ENCODE data around the gene EFEMP2.
A peak's percentile ranks its signal among the peaks of the same experiment; 100 is the strongest.

The EFEMP2 gene

GRCh38 chr11:65884716-65885092 is 12.1 kb upstream of the EFEMP2 start:
- DNase-seq = peak; percentile 79

- DNase-seq = no peak
Measured at GRCh38 chr11:65883786-65884715, 11.5 kb upstream of the EFEMP2 start.

GRCh38 chr11:65883058-65883761 is 10.6 kb upstream of the EFEMP2 start:
- DNase-seq = no peak

- DNase-seq = no peak
Measured at GRCh38 chr11:65882120-65883057, 9.8 kb upstream of the EFEMP2 start.

GRCh38 chr11:65880844-65881421 is 8.3 kb upstream of the EFEMP2 start:
- DNase-seq = no peak

GRCh38 chr11:65880027-65880426 is 7.4 kb upstream of the EFEMP2 start:
- DNase-seq = no peak

GRCh38 chr11:65879617-65880016 is 7.0 kb upstream of the EFEMP2 start, which contains the start of gene CTSW:
TSS of gene CTSW (plus strand) at chr11:65879837. CDS start at chr11:65879855, 18 bp downstream.
- peak; percentile 50 for DNase-seq

- DNase-seq = peak; percentile 92
Measured at GRCh38 chr11:65873318-65874156, 937 bp upstream of the EFEMP2 start.

- no peak for DNase-seq
Measured at GRCh38 chr11:65871811-65872548, 620 bp downstream of the EFEMP2 start.

GRCh38 chr11:65870706-65871681 is 1.6 kb downstream of the EFEMP2 start:
- DNase-seq = no peak

GRCh38 chr11:65870307-65870658 is 2.3 kb downstream of the EFEMP2 start:
- no peak for DNase-seq

- DNase-seq = no peak
Measured at GRCh38 chr11:65869643-65870306, 2.8 kb downstream of the EFEMP2 start.

- DNase-seq = no peak
Measured at GRCh38 chr11:65868907-65869306, 3.7 kb downstream of the EFEMP2 start.

- peak; percentile 38 for DNase-seq
Measured at GRCh38 chr11:65868076-65868667, 4.4 kb downstream of the EFEMP2 start.

- peak; percentile 33 for DNase-seq
Measured at GRCh38 chr11:65867284-65868071, 5.1 kb downstream of the EFEMP2 start.

- DNase-seq = no peak
Measured at GRCh38 chr11:65866509-65867283, 5.9 kb downstream of the EFEMP2 start.
